ENCODE measurements around the gene RPS10.

GRCh38 chr6:34439442-34439841 lies 13.6 kb upstream of the RPS10 start:
- TF ChIP-seq CTCF (IDR thresholded peaks at IDR 0.05; ENCODE audit: low read length) (no peak), EZH2 (IDR thresholded peaks at IDR 0.05; ENCODE audit: borderline replicate concordance, low read length) (no peak)
